ENCODE results near the gene TGIF1. TPM values are rescaled to one million over a fixed set of nuclear protein-coding genes. Genes with fewer than 3 reads are reported as not detected.

Gene TGIF1
- 72.4 to 114 TPM (median 102 TPM) in 5 replicates for total RNA-seq (2022; extraction: Qiagen RNA extraction)

GRCh38 chr18:3450012-3450798, at the start of gene TGIF1:
Gene TGIF1, plus strand, starts transcription at chr18:3450172. Its CDS starts 318 bp downstream, at chr18:3450490.

Other genes starting within 250 kb of the TGIF1 start
- 0.09 to 0.41 TPM (median 0.15 TPM) in 5 replicates for gene MYOM1, start 230.2 kb upstream of the TGIF1 start, total RNA-seq (2022; extraction: Qiagen RNA extraction)
- 292 to 336 TPM (median 321 TPM) in 5 replicates for gene MYL12A, start 202.4 kb upstream of the TGIF1 start, total RNA-seq (2022; extraction: Qiagen RNA extraction)
- gene MYL12B, start 188.0 kb upstream of the TGIF1 start, total RNA-seq (2022; extraction: Qiagen RNA extraction): 370 to 410 TPM (median 399 TPM) in 5 replicates

Data from A549 treated with Hydrocortisone at 1 μM for 4 hours (cell line).